H9 (cell line): ENCODE measurements around the gene ZNF76. TPM values are rescaled to one million over a fixed set of nuclear protein-coding genes. Genes with fewer than 3 reads are reported as not detected.

ENCODE experiments used
- DNase-seq: peaks from one replicate; pipeline ENCODE4 v3.0.0-alpha.2; 2017
- H2AFZ ChIP-seq: one replicate; pipeline ENCODE4 v1.6.1; 2013; ENCODE audit warnings: mild to moderate bottlenecking, low read length, control low read depth, moderate library complexity
- H2AK5ac ChIP-seq: 2 replicates; pipeline ENCODE4 v1.6.1; 2013; ENCODE audit warnings: low read length, control low read depth, mixed read lengths; ENCODE audit not compliant: insufficient read length
- H2BK120ac ChIP-seq: one replicate; pipeline ENCODE4 v1.6.1; 2013; ENCODE audit warnings: low read depth, mild to moderate bottlenecking, low read length, control low read depth, inconsistent platforms; ENCODE audit not compliant: poor library complexity, severe bottlenecking
- H2BK12ac ChIP-seq: 2 replicates; pipeline ENCODE4 v1.6.1; 2013; ENCODE audit warnings: low read length, control low read depth, mixed read lengths, low read depth; ENCODE audit not compliant: insufficient read length
- H2BK15ac ChIP-seq: 2 replicates; pipeline ENCODE4 v1.6.1; 2013; ENCODE audit warnings: low read depth, low read length, control low read depth
- H2BK20ac ChIP-seq: one replicate; pipeline ENCODE4 v1.6.1; 2013; ENCODE audit warnings: low read depth, mild to moderate bottlenecking, low read length, control low read depth, inconsistent platforms; ENCODE audit not compliant: poor library complexity, severe bottlenecking
- H2BK5ac ChIP-seq: 2 replicates; pipeline ENCODE4 v1.6.1; 2013; ENCODE audit warnings: low read length, control low read depth, mixed read lengths; ENCODE audit not compliant: insufficient read length
- H3K14ac ChIP-seq: 2 replicates; pipeline ENCODE4 v1.6.1; 2013; ENCODE audit warnings: low read length, control low read depth; ENCODE audit not compliant: insufficient read depth
- H3K18ac ChIP-seq: 2 replicates; pipeline ENCODE4 v1.6.1; 2013; ENCODE audit warnings: low read depth, mild to moderate bottlenecking, mixed read lengths, low read length, control low read depth; ENCODE audit not compliant: insufficient read length
- H3K23ac ChIP-seq: 2 replicates; pipeline ENCODE4 v1.6.1; 2013; ENCODE audit warnings: low read length, control low read depth, mixed read lengths, low read depth; ENCODE audit not compliant: insufficient read length
- H3K23me2 ChIP-seq: 2 replicates; pipeline ENCODE4 v1.6.1; 2013; ENCODE audit warnings: low read depth, mild to moderate bottlenecking, mixed read lengths, low read length, control low read depth; ENCODE audit not compliant: insufficient read length, poor library complexity, severe bottlenecking
- H3K27ac ChIP-seq: 2 replicates; pipeline ENCODE4 v1.5.1; 2013; ENCODE audit warnings: low read length, control low read depth, mixed read lengths, low read depth; ENCODE audit not compliant: insufficient read length
- H3K27me3 ChIP-seq: 2 replicates; pipeline ENCODE4 v1.6.1; 2013; ENCODE audit warnings: low read length, control low read depth, inconsistent platforms; ENCODE audit not compliant: insufficient read depth
- H3K4ac ChIP-seq: 2 replicates; pipeline ENCODE4 v1.6.1; 2013; ENCODE audit warnings: low read depth, mild to moderate bottlenecking, control low read depth, inconsistent platforms, low read length, moderate library complexity
- H3K4me1 ChIP-seq: 2 replicates; pipeline ENCODE4 v1.6.1; 2013; ENCODE audit warnings: low read length, control low read depth, inconsistent platforms; ENCODE audit not compliant: insufficient read depth
- H3K4me2 ChIP-seq: 2 replicates; pipeline ENCODE4 v1.6.1; 2013; ENCODE audit warnings: low read length, control low read depth, mixed read lengths; ENCODE audit not compliant: insufficient read length, insufficient read depth
- H3K56ac ChIP-seq: 2 replicates; pipeline ENCODE4 v1.6.1; 2013; ENCODE audit warnings: low read depth, mild to moderate bottlenecking, mixed read lengths, low read length, control low read depth; ENCODE audit not compliant: insufficient read length
- H3K79me1 ChIP-seq: 2 replicates; pipeline ENCODE4 v1.6.1; 2013; ENCODE audit warnings: low read depth, mild to moderate bottlenecking, moderate library complexity, low read length, control low read depth, inconsistent platforms; ENCODE audit not compliant: insufficient read depth, poor library complexity, severe bottlenecking
- H3K79me2 ChIP-seq: 2 replicates; pipeline ENCODE4 v1.6.1; 2013; ENCODE audit warnings: low read length, control low read depth, inconsistent platforms; ENCODE audit not compliant: insufficient read depth
- H3K9ac ChIP-seq: 2 replicates; pipeline ENCODE4 v1.6.1; 2013; ENCODE audit warnings: low read length, control low read depth, mixed read lengths; ENCODE audit not compliant: insufficient read length; ENCODE audit errors: extremely low read depth
- H3K9me3 ChIP-seq: one replicate; pipeline ENCODE4 v1.6.1; 2013; ENCODE audit warnings: low read depth, low read length, inconsistent platforms; ENCODE audit not compliant: control insufficient read depth
- H3T11ph ChIP-seq: one replicate; pipeline ENCODE4 v1.6.1; 2013; ENCODE audit warnings: mild to moderate bottlenecking, low read length, control low read depth, inconsistent platforms
- H4K20me1 ChIP-seq: one replicate; pipeline ENCODE4 v1.6.1; 2013; ENCODE audit not compliant: control insufficient read depth, insufficient read length, insufficient read depth
- H4K5ac ChIP-seq: 2 replicates; pipeline ENCODE4 v1.6.1; 2013; ENCODE audit warnings: low read depth, mild to moderate bottlenecking, mixed read lengths, low read length, control low read depth; ENCODE audit not compliant: insufficient read length
- H4K8ac ChIP-seq: replicated peaks from 2 replicates; pipeline ENCODE4 v1.6.1; 2013; ENCODE audit warnings: low read length, control low read depth, mixed read lengths, low read depth; ENCODE audit not compliant: insufficient read length
- H4K91ac ChIP-seq: 2 replicates; pipeline ENCODE4 v1.6.1; 2013; ENCODE audit warnings: low read depth, mild to moderate bottlenecking, moderate library complexity, mixed read lengths, low read length, control low read depth; ENCODE audit not compliant: insufficient read length
- H3K27ac Mint-ChIP-seq, 3 experiments: 2 replicates in 2 of 3; 3 replicates in 1 of 3; pipeline ENCODE4 v1.8.0; 2020 to 2021; ENCODE audit warnings: mixed read lengths in 3 of 3, mild to moderate bottlenecking in 1 of 3, moderate library complexity in 1 of 3
- H3K27me3 Mint-ChIP-seq: 2 replicates; pipeline ENCODE4 v1.8.0; 2021; ENCODE audit warnings: low read depth, mild to moderate bottlenecking, moderate library complexity, mixed read lengths
- H3K36me3 Mint-ChIP-seq, 3 experiments: 2 replicates in 2 of 3; 3 replicates in 1 of 3; pipeline ENCODE4 v1.8.0; 2020 to 2021; ENCODE audit warnings: low read depth in 3 of 3, mixed read lengths in 3 of 3; ENCODE audit not compliant: insufficient read depth in 1 of 3
- H3K4me1 Mint-ChIP-seq, 2 experiments: 2 replicates each; pipeline ENCODE4 v1.8.0; 2020; ENCODE audit warnings: mixed read lengths in 2 of 2
- H3K4me3 Mint-ChIP-seq, 2 experiments: 2 replicates in 1 of 2; 3 replicates in 1 of 2; pipeline ENCODE4 v1.8.0; 2020 to 2021; ENCODE audit warnings: mild to moderate bottlenecking in 2 of 2, mixed read lengths in 2 of 2, moderate library complexity in 1 of 2
- H3K9me3 Mint-ChIP-seq, 2 experiments: 2 replicates in 1 of 2; 3 replicates in 1 of 2; pipeline ENCODE4 v1.8.0; 2020; ENCODE audit warnings: mild to moderate bottlenecking in 2 of 2, mixed read lengths in 2 of 2, moderate library complexity in 1 of 2
- CTCF ChIP-seq: fragments of 200-600 bp; sonication (generic); conservative IDR thresholded peaks from 3 replicates; pipeline ENCODE4 v1.8.0; 2021; ENCODE audit warnings: antibody characterized with exemption, mild to moderate bottlenecking
- WGBS: extraction: QIAGEN DNeasy Blood & Tissue Kit; methylation state at CpG from one replicate; pipeline ENCODE4 v1.1.7; 2013; ENCODE audit warnings: missing lambda C conversion rate, low lambda C conversion rate, mixed read lengths; ENCODE audit not compliant: insufficient read length; ENCODE audit errors: extremely low coverage; 5-methylcytosine and 5-hydroxymethylcytosine counted together
- total RNA-seq: library from RNA; stranded (reverse); gene quantifications from 2 replicates; pipeline ENCODE4 v1.2.1, GENCODE V29; 2021

ZNF76 gene
- total RNA-seq, 1 experiment from 2014 or later, result 21.1 TPM

- Mint-ChIP-seq H3K27me3 (peaks cover 88% of the 10 kb centered on the region), H3K4me3 (no peak overlapping the region), H3K9me3 (no peaks in the 10 kb centered on the region), H3K36me3 (no peaks in the 10 kb centered on the region; a peak in 1 of 7 replicates), H3K4me1 (peaks cover 49 to 56% of the 10 kb centered on the region in 2 experiments), H3K27ac (no peak overlapping the region)
- no peak for TF ChIP-seq CTCF
- Histone ChIP-seq H2AK5ac (no peak overlapping the region), H2BK15ac (no peak overlapping the region), H3K4me2 (no peak overlapping the region), H3K14ac (no peak overlapping the region), H3K18ac (no peak overlapping the region), H3K23ac (no peak overlapping the region), H3K23me2 (peaks cover 7% of the 10 kb centered on the region), H3K9me3 (no peaks in the 10 kb centered on the region), H2BK5ac (no peak overlapping the region), H4K20me1 (no peaks in the 10 kb centered on the region), H3K27me3 (peaks cover 21% of the 10 kb centered on the region; the same call in 1 of the 2 replicates), H3K9ac (no peak overlapping the region), H3K27ac (no peak overlapping the region), H4K91ac (no peak overlapping the region), H3K4ac (no peak overlapping the region), H4K5ac (no peak overlapping the region), H2AFZ (no peak overlapping the region), H4K8ac (no peak overlapping the region), H2BK12ac (no peak overlapping the region), H3K56ac (no peak overlapping the region), H3K4me1 (peaks cover 2% of the 10 kb centered on the region; the same call in 1 of the 2 replicates), H2BK120ac (no peak overlapping the region), H2BK20ac (no peak overlapping the region), H3T11ph (no peak overlapping the region), H3K79me2 (no peaks in the 10 kb centered on the region), H3K79me1 (no peaks in the 10 kb centered on the region)
- WGBS, result no CpG with 5 or more reads among the region's 4 CpGs
- no peak for DNase-seq
Measured at GRCh38 chr6:35218021-35218420, 41.5 kb upstream of the ZNF76 start.
